KBM-7 (cell line): ENCODE results near the gene GCNT2.
"Not testable (repeated sequence)": the region's sequence is repeated elsewhere in the genome, so short reads cannot be mapped to it uniquely, and the experiment has no call there.

ENCODE experiments used
- DNase-seq: peaks from one replicate; pipeline ENCODE4 v3.0.0-alpha.2; 2015
- in situ Hi-C: fragments of 300-500 bp; cut with MboI; formaldehyde crosslinking; loops from 2 replicates; pipeline ENCODE4 v1.14.3; 2020; ENCODE audit warnings: low sequenced_read_pairs, low pct_unique_long_range_greater_than_20kb, mixed read lengths

The GCNT2 gene

GRCh38 chr6:10624836-10625235 lies 103.7 kb downstream of the GCNT2 start:
- no peak for DNase-seq
- in situ Hi-C loops = no loop called here

- DNase-seq = no peak
- in situ Hi-C loops = no loop called here
Measured at GRCh38 chr6:10626154-10626741, 105.1 kb downstream of the GCNT2 start.

GRCh38 chr6:10627800-10628199 lies 106.6 kb downstream of the GCNT2 start:
- DNase-seq = no peak
- in situ Hi-C loops = no loop called here

- DNase-seq = no peak
- in situ Hi-C loops = no loop called here
Measured at GRCh38 chr6:10630178-10630577, 109.0 kb downstream of the GCNT2 start.

- in situ Hi-C loops = no loop called here
- peak; percentile 89 for DNase-seq
Measured at GRCh38 chr6:10633216-10633615, 112.1 kb downstream of the GCNT2 start.

- DNase-seq = no peak
- in situ Hi-C loops = no loop called here
Measured at GRCh38 chr6:10640412-10640811, 119.3 kb downstream of the GCNT2 start.

GRCh38 chr6:10641528-10641927 lies 120.4 kb downstream of the GCNT2 start:
- no peak for DNase-seq
- in situ Hi-C loops = no loop called here

- peak; percentile 92 for DNase-seq
- in situ Hi-C loops = no loop called here
Measured at GRCh38 chr6:10643201-10643651, 122.1 kb downstream of the GCNT2 start.

- no peak for DNase-seq
- in situ Hi-C loops = no loop called here
Measured at GRCh38 chr6:10644225-10644624, 123.1 kb downstream of the GCNT2 start.

GRCh38 chr6:10655508-10656055 lies 134.4 kb downstream of the GCNT2 start:
- no peak for DNase-seq
- in situ Hi-C loops = no loop called here

- DNase-seq = no peak
- in situ Hi-C loops = no loop called here
Measured at GRCh38 chr6:10658910-10659698, 138.0 kb downstream of the GCNT2 start.

GRCh38 chr6:10659699-10660348 lies 138.7 kb downstream of the GCNT2 start:
- DNase-seq = peak; percentile 67
- in situ Hi-C loops = no loop called here

GRCh38 chr6:10660431-10661191 lies 139.5 kb downstream of the GCNT2 start:
- DNase-seq, in situ Hi-C loops: not testable (repeated sequence)

- in situ Hi-C loops = no loop called here
Measured at GRCh38 chr6:10662207-10662606, 141.1 kb downstream of the GCNT2 start.

GRCh38 chr6:10662742-10663141 lies 141.6 kb downstream of the GCNT2 start:
- in situ Hi-C loops = no loop called here
- DNase-seq = no peak

More at GRCh38 chr6:10662207-10662606, 141.1 kb downstream of the GCNT2 start:
- no peak for DNase-seq

GRCh38 chr6:10665595-10665994 lies 144.4 kb downstream of the GCNT2 start:
- in situ Hi-C loops = not testable (repeated sequence)
- DNase-seq = peak; percentile 27

GRCh38 chr6:10668126-10668917 lies 147.2 kb downstream of the GCNT2 start:
- no peak for DNase-seq
- in situ Hi-C loops = no loop called here

- in situ Hi-C loops = no loop called here
- no peak for DNase-seq
Measured at GRCh38 chr6:10676403-10676802, 155.3 kb downstream of the GCNT2 start.
